Measurements from ENCODE around the gene CELF2.

The CELF2 gene

GRCh38 chr10:11300563-11300962 lies 282.9 kb downstream of the CELF2 start:
- CTCF ChIA-PET = no interaction called here
- POLR2A ChIA-PET = no interaction called here
- no peak for DNase-seq (ENCODE audit: extremely low spot score)
- no peak for TF ChIP-seq CTCF (IDR thresholded peaks at IDR 0.05; ENCODE audit: control extremely low read depth, extremely low read depth, low read depth, missing control alignments)

- no peak for TF ChIP-seq CTCF (IDR thresholded peaks at IDR 0.05; ENCODE audit: control extremely low read depth, extremely low read depth, low read depth, missing control alignments)
- POLR2A ChIA-PET = no interaction called here
- no peak for DNase-seq (ENCODE audit: extremely low spot score)
- CTCF ChIA-PET = no interaction called here
Observed at GRCh38 chr10:11301571-11302111, 284.0 kb downstream of the CELF2 start.

GRCh38 chr10:11302181-11302580 lies 284.5 kb downstream of the CELF2 start:
- POLR2A ChIA-PET = no interaction called here
- TF ChIP-seq CTCF (IDR thresholded peaks at IDR 0.05; ENCODE audit: control extremely low read depth, extremely low read depth, low read depth, missing control alignments) = no peak
- CTCF ChIA-PET = interaction anchor here (1.4 kb wide), 1 partner anchor 18 kb away, joined by 4 read pairs; no protein-coding TSS in a partner anchor
- DNase-seq (ENCODE audit: extremely low spot score) = no peak

GRCh38 chr10:11303361-11304170 lies 285.9 kb downstream of the CELF2 start:
- no peak for DNase-seq (ENCODE audit: extremely low spot score)
- ChIA-PET POLR2A (no interaction called here), CTCF (interaction anchor here (1.3 to 1.4 kb wide), 2 partner anchors 9 to 16 kb away, joined by 3 to 4 read pairs; no protein-coding TSS in a partner anchor)
- TF ChIP-seq CTCF (IDR thresholded peaks at IDR 0.05; ENCODE audit: control extremely low read depth, extremely low read depth, low read depth, missing control alignments) = no peak

- no peak for DNase-seq (ENCODE audit: extremely low spot score)
- ChIA-PET CTCF (interaction anchor here (0.6 to 1.1 kb wide), 2 partner anchors 8 to 10 kb away, joined by 3 to 6 read pairs; no protein-coding TSS in a partner anchor), POLR2A (no interaction called here)
- no peak for TF ChIP-seq CTCF (IDR thresholded peaks at IDR 0.05; ENCODE audit: control extremely low read depth, extremely low read depth, low read depth, missing control alignments)
Observed at GRCh38 chr10:11304906-11305585, 287.4 kb downstream of the CELF2 start.

GRCh38 chr10:11305825-11306593 lies 288.3 kb downstream of the CELF2 start:
- DNase-seq (ENCODE audit: extremely low spot score) = no peak
- POLR2A ChIA-PET = no interaction called here
- TF ChIP-seq CTCF (IDR thresholded peaks at IDR 0.05; ENCODE audit: control extremely low read depth, extremely low read depth, low read depth, missing control alignments) = no peak
- CTCF ChIA-PET = interaction anchor here (1.1 kb wide), 1 partner anchor 9 kb away, joined by 6 read pairs; no protein-coding TSS in a partner anchor

Measured in GM10248 (cell line).